Activated CD8-positive, alpha-beta memory T cell treated with anti-CD3 and anti-CD28 coated beads for 4 hours (primary cell): ENCODE results near the gene FAM118B.
"Not testable (repeated sequence)": the region's sequence is repeated elsewhere in the genome, so short reads cannot be mapped to it uniquely, and the experiment has no call there.

ENCODE experiments used
- DNase-seq, 2 donors: peaks; one replicate each; pipeline ENCODE4 v3.0.0-alpha.2; 2020; ENCODE audit warnings: low read depth in 2 of 2

The FAM118B gene

DNA sequence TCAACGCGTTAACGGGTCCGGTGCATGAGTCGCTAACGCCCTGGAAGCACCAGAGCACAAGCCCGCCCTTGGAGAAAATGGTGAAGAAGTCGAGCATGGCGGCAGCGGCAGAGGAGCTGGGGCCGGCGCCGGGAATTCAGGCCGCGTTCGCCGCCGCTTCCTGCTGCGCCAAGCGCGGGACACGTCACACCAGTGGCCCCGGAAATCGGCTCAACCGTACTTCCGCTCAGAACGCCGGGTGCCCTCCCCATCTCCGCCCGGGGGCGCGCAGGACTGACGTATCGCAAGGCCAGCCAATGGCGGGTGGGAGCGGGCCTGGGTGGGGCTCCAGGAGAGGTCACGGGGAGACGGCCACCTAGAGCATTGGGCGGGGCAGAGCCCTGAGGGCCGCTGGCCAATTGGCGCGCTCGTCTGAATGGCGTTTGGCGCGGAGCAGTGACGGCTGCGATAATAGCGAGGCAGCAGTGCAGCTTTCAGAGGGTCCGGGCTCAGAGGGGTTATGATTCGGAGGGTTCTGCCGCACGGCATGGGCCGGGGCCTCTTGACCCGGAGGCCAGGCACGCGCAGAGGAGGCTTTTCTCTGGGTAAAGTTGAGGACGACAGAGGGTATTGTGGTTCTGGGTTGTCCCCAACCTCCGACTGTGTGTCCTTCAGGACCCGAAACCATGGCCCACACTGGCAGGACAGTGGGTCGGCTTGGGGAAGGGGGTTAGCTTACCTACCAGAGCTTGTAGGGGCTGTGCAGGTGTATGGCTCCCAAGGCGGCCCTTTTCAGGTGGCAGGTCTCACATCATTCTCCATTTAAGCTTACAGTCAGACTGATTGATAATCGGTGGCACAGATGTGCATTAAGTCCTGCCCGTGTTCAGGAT lies 57.4 kb downstream of the FAM118B start, which contains the start of the genes FOXRED1 and SRPRA:
FOXRED1 (plus strand) TSS at position 447 of the 872 bp plus-strand sequence; CDS start at position 500, 53 bp downstream.
SRPRA (minus strand) TSS at position 188 of the 872 bp plus-strand sequence; CDS start at position 97, 91 bp downstream.
- DNase-seq: peak; percentile 100

DNA sequence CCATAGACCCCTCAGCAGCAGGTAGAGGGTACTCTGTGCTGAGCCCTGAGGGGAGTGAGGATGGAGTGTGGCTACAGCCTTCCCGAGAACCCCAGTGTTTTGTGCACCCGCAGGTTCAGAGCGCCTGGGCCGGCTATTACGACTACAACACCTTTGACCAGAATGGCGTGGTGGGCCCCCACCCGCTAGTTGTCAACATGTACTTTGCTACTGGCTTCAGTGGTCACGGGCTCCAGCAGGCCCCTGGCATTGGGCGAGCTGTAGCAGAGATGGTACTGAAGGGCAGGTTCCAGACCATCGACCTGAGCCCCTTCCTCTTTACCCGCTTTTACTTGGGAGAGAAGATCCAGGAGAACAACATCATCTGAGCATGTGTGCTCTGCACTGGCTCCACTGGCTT lies 65.7 kb downstream of the FAM118B start:
- no peak for DNase-seq

DNA sequence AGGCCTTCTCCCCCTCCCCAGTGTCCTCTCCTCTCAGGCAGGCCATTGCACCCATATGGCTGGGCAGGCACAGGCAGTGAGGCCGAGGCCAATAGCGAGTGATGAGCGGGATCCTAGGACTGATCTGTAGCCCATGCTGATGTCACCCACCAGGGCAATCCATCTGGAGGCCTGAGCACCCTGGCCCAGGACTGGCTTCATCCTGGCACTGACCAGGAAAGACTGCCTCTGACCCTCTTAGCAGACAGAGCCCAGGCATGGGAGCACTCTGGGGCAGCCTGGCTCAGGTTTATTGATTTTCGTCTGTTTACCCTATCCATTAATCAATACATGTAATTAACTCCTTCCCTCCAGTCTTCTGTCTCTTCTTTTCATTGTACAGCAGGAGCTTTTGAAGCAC lies 66.2 kb downstream of the FAM118B start:
- no peak for DNase-seq

GRCh38 chr11:126279191-126279590 lies 67.6 kb downstream of the FAM118B start:
- DNase-seq: no peak

DNA sequence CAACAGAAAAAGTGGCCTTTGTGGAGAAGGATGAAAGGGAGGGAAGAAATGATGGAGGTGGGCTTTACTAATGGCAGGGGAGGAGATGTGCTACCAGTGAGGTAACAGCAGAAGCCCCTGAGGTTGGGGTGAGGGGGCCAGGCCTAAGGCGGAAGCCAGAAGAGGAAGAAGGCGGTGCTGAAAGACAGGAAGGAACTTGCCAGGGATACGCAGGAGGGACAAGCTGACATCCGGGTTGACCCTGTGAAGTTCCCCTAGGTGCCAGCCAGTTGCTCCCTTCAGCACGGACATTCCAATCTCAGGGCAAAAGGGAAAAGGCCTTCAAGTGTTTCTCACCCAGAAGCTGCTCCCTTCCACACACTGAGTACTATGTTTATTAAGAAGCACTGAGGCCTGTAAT lies 69.0 kb downstream of the FAM118B start:
- no peak for DNase-seq

GRCh38 chr11:126281245-126281644 lies 69.7 kb downstream of the FAM118B start:
- DNase-seq: no peak

GRCh38 chr11:126281666-126282175 lies 70.1 kb downstream of the FAM118B start:
- DNase-seq: no peak

DNA sequence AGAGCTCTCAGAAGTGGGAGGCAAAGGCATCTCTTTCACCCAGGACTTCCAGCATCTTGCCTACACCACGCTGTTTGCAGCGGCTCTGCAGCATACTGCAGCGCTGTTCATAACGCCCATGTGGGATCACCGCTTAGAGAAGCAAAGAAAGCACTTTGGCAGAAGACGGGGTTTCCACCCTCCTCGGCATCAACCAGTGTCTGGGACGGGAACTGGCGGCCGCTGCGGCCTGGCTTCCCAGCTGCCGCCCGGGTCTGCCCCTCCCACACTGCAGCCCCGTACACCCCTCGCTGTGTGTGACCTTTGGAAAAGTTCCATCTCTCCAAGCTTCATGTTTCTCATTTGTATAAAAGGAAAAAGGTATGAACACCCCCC lies 70.8 kb downstream of the FAM118B start:
- no peak for DNase-seq

DNA sequence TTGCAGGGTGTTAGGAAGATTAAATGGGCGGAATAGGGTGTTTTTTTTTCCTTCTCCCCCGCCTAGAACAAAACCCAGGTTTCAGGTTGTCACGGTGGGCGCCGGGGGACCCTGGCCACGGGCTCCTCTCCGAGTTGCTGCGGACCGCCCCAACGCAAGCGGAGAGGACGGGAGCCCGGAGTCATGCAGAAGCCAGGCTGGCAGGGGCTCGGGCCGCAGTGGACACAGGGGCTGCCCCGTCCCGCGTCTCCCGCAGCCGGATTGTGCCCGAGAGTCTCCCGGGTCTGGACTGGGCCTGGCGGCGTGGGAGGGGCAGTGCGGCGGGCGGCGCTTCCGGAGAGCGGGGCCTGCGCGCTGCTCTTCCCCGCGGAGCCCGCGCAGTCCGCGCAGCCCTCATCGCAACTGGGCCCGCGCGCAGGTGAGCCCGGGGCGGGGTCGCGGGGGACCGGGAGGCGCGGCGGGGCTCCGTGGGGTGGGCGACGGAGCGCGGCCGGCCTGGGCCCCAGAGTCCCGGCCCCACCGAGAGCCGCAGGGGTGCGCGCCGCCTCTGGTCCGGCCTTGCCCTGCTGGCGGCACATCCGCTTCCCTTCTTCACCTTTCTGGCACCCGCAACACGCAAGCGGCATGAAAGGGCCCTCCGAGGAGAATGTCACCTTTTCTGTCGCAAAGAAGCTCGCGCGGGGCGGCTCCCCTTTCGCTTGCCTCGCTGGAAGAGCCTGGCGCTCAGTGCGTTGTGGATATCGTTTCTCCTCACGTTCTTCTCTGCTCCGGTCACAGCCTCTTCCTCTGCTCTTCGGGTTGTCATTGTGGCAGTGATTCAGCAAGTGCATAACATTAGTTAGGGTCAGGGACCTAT lies 71.4 kb downstream of the FAM118B start, which contains the start of gene TIRAP:
TIRAP (plus strand) TSS at position 358 of the 856 bp plus-strand sequence. CDS start 7,802 bp downstream, outside the sequence.
- DNase-seq: peak; percentile 15 to 23

DNA sequence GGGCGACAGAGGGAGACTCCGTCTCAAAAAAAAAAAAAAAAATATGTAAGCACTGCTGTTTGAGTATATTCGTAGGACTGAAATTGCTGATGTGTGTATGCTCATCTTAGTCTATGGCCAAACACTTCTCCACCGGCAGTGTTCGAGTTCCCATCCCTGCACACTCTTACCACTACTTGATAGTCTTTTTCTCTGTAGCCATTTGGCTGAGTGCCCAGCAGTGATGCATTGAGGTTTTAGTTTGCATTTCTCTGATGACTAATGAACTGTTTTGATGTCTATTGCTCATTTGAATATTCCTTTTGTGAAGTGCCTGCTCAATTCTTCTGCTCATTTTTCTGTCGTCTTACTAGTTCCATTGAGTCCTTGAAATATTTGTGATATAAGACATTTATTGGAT lies 73.2 kb downstream of the FAM118B start:
- peak; percentile 73 to 76 for DNase-seq

GRCh38 chr11:126288237-126288636 lies 76.7 kb downstream of the FAM118B start:
- DNase-seq: no peak

DNA sequence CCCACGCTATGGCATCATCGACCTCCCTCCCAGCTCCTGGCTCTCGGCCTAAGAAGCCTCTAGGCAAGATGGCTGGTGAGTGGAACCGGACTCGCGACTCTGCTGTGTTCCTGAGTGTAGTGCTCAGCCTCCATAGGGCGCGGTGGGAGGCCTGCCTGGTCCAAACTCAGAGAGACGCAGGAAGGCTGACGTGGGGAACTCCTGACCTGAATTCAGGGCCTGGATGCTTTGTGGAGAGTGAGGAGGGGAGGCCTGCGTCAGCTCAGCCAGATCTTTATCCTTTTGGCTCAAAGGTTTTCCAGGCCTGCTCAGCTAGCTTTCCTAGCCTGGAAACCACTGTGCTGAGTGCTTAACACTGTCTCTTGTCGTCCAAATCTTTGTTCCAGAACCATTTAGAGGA lies 79.3 kb downstream of the FAM118B start:
- no peak for DNase-seq

DNA sequence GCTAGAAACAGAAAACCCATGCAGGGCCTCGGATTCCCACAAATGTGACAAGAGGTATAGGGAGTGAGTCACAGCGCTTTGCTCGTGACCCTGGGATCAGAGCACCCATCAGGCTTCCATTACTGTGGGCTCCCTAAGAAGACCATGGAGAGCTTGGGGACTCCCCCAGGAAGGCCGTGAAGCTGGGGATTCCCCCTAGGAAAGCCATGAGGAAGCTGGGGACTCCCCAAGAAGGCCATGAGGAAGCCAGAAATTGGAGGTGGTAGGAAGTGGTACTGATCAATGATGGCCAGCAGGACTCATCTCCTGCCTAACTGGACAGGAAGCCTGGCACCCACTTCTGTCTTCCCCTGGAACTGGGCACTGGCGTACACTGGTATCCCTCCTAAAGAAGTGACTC lies 82.1 kb downstream of the FAM118B start:
- DNase-seq: no peak

DNA sequence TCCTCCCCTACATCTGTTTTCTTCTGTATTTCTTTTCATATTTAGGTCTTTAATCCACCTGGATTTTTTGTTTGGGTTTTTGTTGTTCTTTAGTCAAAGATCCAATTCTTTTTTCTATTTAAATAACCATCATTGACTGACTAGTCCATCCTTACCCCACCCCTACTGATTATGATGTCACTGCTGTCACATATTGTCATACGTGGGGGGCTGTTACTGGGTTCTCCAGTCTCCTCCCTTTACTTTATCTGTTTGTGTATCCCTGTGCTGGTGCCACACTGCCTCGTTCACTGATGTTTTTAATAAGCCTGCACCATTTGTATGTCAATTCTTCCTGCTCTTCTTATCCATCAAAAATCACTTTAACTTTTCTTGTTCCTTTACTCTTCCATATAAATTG lies 85.4 kb downstream of the FAM118B start:
- no peak for DNase-seq

GRCh38 chr11:126303623-126304456 lies 92.3 kb downstream of the FAM118B start, which contains the start of gene DCPS:
DCPS (plus strand) TSS chr11:126304060; CDS start chr11:126304081, 21 bp downstream.
- DNase-seq: peak; percentile 65 to 71

DNA sequence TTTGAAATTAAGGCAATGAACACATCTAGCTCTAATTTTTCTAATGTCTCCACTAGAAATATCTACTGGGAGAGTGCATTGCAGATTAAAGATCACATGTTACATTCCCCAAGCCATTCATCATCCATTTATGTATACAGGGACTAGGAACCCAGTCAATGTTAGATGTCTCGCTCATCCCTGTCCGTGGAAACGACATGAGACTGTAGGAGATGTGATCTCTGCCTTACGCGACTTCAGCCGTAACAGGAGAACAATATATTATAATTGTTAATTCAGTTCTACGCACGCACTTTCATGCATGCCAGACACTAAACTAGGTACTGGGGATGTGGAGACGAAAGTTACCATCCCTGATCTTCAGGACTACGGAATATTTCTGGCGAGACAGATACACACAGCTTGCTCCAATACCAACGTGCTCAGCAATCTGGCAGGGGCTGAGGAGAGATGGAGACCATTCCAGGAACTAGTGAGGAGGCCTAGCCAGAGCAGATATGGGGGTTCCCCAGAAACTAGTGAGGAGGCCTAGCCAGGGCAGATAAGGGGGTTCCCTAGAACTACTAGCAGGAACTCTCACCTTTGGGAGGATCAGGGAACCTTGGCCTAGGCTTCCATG lies 93.0 kb downstream of the FAM118B start:
- DNase-seq: no peak

- no peak for DNase-seq
These were observed 94.1 kb downstream of the FAM118B start for GRCh38 chr11:126305699-126306098.

DNA sequence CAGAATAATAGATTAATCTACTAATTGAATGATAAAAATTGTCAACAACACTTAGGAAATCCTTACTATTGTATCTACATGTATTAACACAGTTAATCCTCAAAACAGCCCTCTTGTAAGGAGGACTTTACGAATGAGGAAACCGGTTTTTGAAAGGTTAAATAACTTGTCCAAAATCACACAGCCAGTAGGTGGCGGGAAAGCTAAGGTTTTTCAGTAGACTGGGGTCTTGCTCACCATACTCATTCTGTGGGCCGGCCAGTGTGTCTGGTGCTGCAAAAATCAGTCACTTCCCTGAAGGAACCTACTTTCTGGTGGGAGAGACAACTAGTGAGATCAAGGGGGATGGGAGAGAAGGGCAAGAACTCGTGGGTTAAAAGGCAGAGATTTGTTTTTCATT lies 96.1 kb downstream of the FAM118B start:
- DNase-seq: no peak

DNA sequence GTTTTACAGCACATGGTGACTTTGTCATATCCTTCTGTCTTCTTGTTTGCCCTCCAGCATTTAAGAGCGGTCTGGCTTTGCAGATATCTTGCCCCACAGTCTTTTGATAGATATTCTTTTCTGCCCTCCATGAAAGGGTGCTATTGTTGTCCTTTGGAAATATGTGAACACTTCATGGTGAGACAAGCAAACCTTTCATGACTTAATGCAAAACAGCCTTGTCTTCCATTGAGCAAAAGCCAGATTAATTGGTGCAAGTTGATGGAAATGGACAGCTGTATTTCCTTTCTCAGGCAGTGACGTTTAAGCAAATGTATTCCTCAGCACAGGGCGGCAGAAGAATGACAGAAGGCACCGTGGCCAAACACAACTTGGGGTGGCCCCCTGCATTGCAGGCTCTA lies 96.7 kb downstream of the FAM118B start:
- no peak for DNase-seq

- DNase-seq: not testable (repeated sequence)
These were observed 97.2 kb downstream of the FAM118B start for GRCh38 chr11:126308771-126309170.
